22Rv1 (cell line): Measurements from ENCODE around the gene STUB1.

Experiments
- ZFX ChIP-seq: fragments of 450-650 bp; IDR thresholded peaks from 2 replicates; pipeline ENCODE4 v1.6.1; 2017; ENCODE audit warnings: antibody characterized with exemption, borderline replicate concordance
- TF ChIP-seq, protein P1 (sequence below): fragments of 450-650 bp; IDR thresholded peaks from 2 replicates; pipeline ENCODE4 v1.5.1; 2017; ENCODE audit warnings: mild to moderate bottlenecking

DNA sequence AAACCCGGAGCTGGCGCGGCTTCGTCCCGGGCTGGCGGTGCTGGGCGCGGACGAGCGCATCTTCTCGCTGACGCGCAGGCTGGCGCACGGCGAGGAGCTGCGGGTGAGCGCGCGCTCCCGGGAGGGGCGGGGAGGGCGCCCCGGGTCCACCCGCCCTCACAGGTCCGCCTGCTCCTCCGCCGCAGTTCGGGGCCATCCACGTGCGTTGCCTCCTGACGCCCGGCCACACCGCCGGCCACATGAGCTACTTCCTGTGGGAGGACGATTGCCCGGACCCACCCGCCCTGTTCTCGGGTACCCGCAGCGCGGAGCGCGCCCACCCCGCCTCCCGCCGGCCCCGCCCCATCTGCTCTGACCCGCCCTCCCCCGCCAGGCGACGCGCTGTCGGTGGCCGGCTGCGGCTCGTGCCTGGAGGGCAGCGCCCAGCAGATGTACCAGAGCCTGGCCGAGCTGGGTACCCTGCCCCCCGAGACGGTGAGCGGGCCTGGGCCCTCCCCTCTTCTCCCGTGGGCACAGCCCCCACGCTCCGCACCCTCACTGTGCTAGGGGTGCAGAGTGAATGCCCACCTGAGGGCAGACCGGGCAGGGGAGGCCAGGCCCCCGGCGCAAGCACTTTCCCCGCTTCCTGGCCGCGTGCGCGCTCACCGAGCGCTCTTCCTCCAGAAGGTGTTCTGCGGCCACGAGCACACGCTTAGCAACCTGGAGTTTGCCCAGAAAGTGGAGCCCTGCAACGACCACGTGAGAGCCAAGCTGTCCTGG, 48.1 kb downstream of the STUB1 start:
- TF ChIP-seq, protein P1, sequence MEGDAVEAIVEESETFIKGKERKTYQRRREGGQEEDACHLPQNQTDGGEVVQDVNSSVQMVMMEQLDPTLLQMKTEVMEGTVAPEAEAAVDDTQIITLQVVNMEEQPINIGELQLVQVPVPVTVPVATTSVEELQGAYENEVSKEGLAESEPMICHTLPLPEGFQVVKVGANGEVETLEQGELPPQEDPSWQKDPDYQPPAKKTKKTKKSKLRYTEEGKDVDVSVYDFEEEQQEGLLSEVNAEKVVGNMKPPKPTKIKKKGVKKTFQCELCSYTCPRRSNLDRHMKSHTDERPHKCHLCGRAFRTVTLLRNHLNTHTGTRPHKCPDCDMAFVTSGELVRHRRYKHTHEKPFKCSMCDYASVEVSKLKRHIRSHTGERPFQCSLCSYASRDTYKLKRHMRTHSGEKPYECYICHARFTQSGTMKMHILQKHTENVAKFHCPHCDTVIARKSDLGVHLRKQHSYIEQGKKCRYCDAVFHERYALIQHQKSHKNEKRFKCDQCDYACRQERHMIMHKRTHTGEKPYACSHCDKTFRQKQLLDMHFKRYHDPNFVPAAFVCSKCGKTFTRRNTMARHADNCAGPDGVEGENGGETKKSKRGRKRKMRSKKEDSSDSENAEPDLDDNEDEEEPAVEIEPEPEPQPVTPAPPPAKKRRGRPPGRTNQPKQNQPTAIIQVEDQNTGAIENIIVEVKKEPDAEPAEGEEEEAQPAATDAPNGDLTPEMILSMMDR, result no peak
- TF ChIP-seq ZFX, result no peak
